Astrocyte (in vitro differentiated cells and primary cell): ENCODE results near the gene PLK3.

Experiments
- CTCF ChIP-seq: IDR thresholded peaks from 2 replicates; pipeline ENCODE4 v1.5.1; 2011; ENCODE audit warnings: low read depth, mild to moderate bottlenecking, inconsistent platforms, low read length, moderate library complexity; ENCODE audit not compliant: insufficient read depth
- EZH2 ChIP-seq: IDR thresholded peaks from 2 replicates; pipeline ENCODE4 v1.6.1; 2012; ENCODE audit warnings: mild to moderate bottlenecking, low read length, inconsistent platforms; ENCODE audit not compliant: insufficient read depth

GRCh38 chr1:44854970-44855369 lies 54.8 kb downstream of the PLK3 start:
- TF ChIP-seq CTCF (no peak), EZH2 (no peak)
